Measurements from ENCODE around the gene PLOD3.

GRCh38 chr7:101186844-101187428, 30.4 kb downstream of the PLOD3 start:
- TF ChIP-seq CTCF (optimal IDR thresholded peaks at IDR 0.05 in 1 of 3, IDR thresholded peaks at IDR 0.05 in 1 of 3, conservative IDR thresholded peaks at IDR 0.05 in 1 of 3; ENCODE audit: extremely low read depth in 1 of 3, insufficient read depth in 2 of 3, low read length in 3 of 3) (no peak), EZH2 (IDR thresholded peaks at IDR 0.05; ENCODE audit: low read length) (no peak)

Data from keratinocyte (primary cell).